GM18498 (cell line): Measurements from ENCODE around the gene TRA2B.

Experiments
- ATAC-seq: cut with Tn5 transposase; IDR thresholded peaks from one replicate; pipeline ENCODE4 v1.9.1; 2021; ENCODE audit warnings: mild to moderate bottlenecking, moderate library complexity; ENCODE audit not compliant: unreplicated experiment

Gene TRA2B

GRCh38 chr3:185954366-185954723 lies 16.5 kb upstream of the TRA2B start:
- ATAC-seq = no peak

GRCh38 chr3:185950728-185951127 lies 12.9 kb upstream of the TRA2B start:
- ATAC-seq = no peak

GRCh38 chr3:185949515-185949914 lies 11.7 kb upstream of the TRA2B start:
- no peak for ATAC-seq

- no peak for ATAC-seq
Measured at GRCh38 chr3:185948292-185948691, 10.5 kb upstream of the TRA2B start.

GRCh38 chr3:185943760-185944106 lies 5.9 kb upstream of the TRA2B start:
- peak; percentile 5 for ATAC-seq

- ATAC-seq = peak; percentile 93
Measured at GRCh38 chr3:185942907-185943759, 5.3 kb upstream of the TRA2B start.

- no peak for ATAC-seq
Measured at GRCh38 chr3:185942396-185942795, 4.6 kb upstream of the TRA2B start.

- ATAC-seq = no peak
Measured at GRCh38 chr3:185940951-185941350, 3.1 kb upstream of the TRA2B start.

GRCh38 chr3:185939721-185940120 lies 1.9 kb upstream of the TRA2B start:
- no peak for ATAC-seq

- peak; percentile 51 for ATAC-seq
Measured at GRCh38 chr3:185936814-185937688, 763 bp downstream of the TRA2B start.

GRCh38 chr3:185936273-185936629 lies 1.6 kb downstream of the TRA2B start:
- ATAC-seq = no peak

GRCh38 chr3:185935465-185936272 lies 2.1 kb downstream of the TRA2B start:
- no peak for ATAC-seq

- ATAC-seq = no peak
Measured at GRCh38 chr3:185934767-185935464, 2.9 kb downstream of the TRA2B start.

- ATAC-seq = no peak
Measured at GRCh38 chr3:185934174-185934557, 3.6 kb downstream of the TRA2B start.

GRCh38 chr3:185933374-185934173 lies 4.2 kb downstream of the TRA2B start:
- ATAC-seq = no peak

- no peak for ATAC-seq
Measured at GRCh38 chr3:185931777-185932612, 5.8 kb downstream of the TRA2B start.

GRCh38 chr3:185930393-185931107 lies 7.3 kb downstream of the TRA2B start:
- no peak for ATAC-seq
